KMS-11 (cell line): ENCODE measurements around the gene SMAD7.

Experiments
- H2AFZ ChIP-seq: fragments of 200-600 bp; sonication (generic); 2 replicates; pipeline ENCODE4 v1.6.1; 2016; ENCODE audit warnings: antibody characterized with exemption, mixed run types, low read depth
- H3K27ac ChIP-seq: fragments of 200-600 bp; sonication (generic); 2 replicates; pipeline ENCODE4 v1.6.1; 2016; ENCODE audit warnings: mild to moderate bottlenecking, mixed run types
- H3K27me3 ChIP-seq: fragments of 200-600 bp; sonication (generic); 2 replicates; pipeline ENCODE4 v1.6.1; 2017; ENCODE audit warnings: mild to moderate bottlenecking, low read depth, mixed run types, moderate library complexity; ENCODE audit not compliant: insufficient read depth
- H3K36me3 ChIP-seq: fragments of 200-600 bp; sonication (generic); 2 replicates; pipeline ENCODE4 v1.6.1; 2017; ENCODE audit warnings: mild to moderate bottlenecking, mixed run types; ENCODE audit not compliant: insufficient read depth
- H3K4me1 ChIP-seq: fragments of 200-600 bp; sonication (generic); 2 replicates; pipeline ENCODE4 v1.6.1; 2016; ENCODE audit warnings: mild to moderate bottlenecking, low read depth, mixed run types; ENCODE audit not compliant: poor library complexity, severe bottlenecking
- H3K4me2 ChIP-seq: fragments of 200-600 bp; sonication (generic); 2 replicates; pipeline ENCODE4 v1.7.0; 2016; ENCODE audit warnings: mild to moderate bottlenecking, mixed run types
- H3K4me3 ChIP-seq: fragments of 200-600 bp; sonication (generic); IDR thresholded peaks from 2 replicates; pipeline ENCODE4 v1.6.1; 2017; ENCODE audit warnings: low read depth, low read length, mixed read lengths; ENCODE audit not compliant: insufficient read depth
- H3K79me2 ChIP-seq: fragments of 200-600 bp; sonication (generic); 2 replicates; pipeline ENCODE4 v1.6.1; 2016; ENCODE audit warnings: low read depth, mixed run types; ENCODE audit not compliant: insufficient read depth
- H3K9ac ChIP-seq: fragments of 200-600 bp; sonication (generic); 2 replicates; pipeline ENCODE4 v1.6.1; 2016; ENCODE audit warnings: mild to moderate bottlenecking, mixed run types
- H4K20me1 ChIP-seq: fragments of 200-600 bp; sonication (generic); 2 replicates; pipeline ENCODE4 v1.6.1; 2016; ENCODE audit warnings: mild to moderate bottlenecking, mixed run types; ENCODE audit not compliant: insufficient read depth
- TF ChIP-seq, protein P1 (sequence below): fragments of 200-600 bp; sonication (generic); conservative IDR thresholded peaks from 2 replicates; pipeline ENCODE4 v1.6.1; 2017; ENCODE audit warnings: low read depth, mild to moderate bottlenecking, antibody characterized with exemption, low read length, moderate library complexity, mixed read lengths

The SMAD7 gene, protein sequence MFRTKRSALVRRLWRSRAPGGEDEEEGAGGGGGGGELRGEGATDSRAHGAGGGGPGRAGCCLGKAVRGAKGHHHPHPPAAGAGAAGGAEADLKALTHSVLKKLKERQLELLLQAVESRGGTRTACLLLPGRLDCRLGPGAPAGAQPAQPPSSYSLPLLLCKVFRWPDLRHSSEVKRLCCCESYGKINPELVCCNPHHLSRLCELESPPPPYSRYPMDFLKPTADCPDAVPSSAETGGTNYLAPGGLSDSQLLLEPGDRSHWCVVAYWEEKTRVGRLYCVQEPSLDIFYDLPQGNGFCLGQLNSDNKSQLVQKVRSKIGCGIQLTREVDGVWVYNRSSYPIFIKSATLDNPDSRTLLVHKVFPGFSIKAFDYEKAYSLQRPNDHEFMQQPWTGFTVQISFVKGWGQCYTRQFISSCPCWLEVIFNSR

DNA sequence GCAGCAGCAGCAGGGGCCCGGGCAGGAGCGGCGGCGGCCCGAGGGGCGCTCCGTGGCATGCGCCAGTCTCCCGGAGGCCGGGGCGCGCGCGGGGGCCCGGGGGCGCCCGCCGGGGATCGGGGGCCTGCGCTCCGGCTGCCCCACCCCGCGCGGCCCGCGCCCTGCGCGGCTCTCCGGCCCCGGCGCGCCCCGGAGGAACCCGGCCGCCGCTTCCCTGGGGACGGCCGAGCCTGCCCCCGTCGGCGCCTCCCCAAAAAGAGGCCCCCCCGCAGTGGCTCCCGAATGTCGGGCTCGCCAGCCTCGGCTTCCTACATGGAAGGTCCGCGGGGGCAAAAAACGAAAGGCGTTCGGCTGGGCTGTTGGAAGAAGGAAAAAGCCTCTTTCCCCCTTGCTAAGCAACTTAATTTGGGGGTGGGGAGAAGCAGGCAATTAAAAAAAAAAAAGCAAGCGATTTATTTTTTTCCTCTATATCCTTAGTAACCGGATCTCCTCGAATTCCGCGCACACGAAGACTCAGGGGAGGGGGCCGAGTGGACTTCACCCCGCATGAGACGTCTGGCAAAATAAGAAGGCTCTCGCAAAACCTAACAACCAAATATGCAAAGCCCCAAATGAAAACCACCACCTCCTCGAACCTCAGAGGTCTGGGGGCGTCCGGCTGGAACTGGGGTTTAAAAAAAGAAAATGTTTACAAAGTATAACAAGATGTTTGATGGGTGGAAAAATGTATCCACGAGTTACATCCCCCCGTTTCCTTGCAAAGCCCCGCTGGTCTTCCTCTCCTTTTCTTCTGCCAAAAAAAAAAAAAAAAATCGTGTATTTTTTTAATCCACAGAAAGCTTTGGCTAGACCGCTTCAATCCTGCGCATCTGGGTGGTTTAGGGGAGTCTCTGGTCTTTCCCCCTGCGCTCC is at the start of gene SMAD7:
TSS of gene SMAD7 (minus strand) at position 430 of the 912 bp plus-strand sequence. CDS start 541 bp downstream, outside the sequence.
- peaks cover 3% of the 10 kb centered on the region; the same call in 1 of the 2 replicates for H3K36me3 ChIP-seq
- H3K79me2 ChIP-seq = peaks cover 65% of the 10 kb centered on the region
- TF ChIP-seq, protein P1, sequence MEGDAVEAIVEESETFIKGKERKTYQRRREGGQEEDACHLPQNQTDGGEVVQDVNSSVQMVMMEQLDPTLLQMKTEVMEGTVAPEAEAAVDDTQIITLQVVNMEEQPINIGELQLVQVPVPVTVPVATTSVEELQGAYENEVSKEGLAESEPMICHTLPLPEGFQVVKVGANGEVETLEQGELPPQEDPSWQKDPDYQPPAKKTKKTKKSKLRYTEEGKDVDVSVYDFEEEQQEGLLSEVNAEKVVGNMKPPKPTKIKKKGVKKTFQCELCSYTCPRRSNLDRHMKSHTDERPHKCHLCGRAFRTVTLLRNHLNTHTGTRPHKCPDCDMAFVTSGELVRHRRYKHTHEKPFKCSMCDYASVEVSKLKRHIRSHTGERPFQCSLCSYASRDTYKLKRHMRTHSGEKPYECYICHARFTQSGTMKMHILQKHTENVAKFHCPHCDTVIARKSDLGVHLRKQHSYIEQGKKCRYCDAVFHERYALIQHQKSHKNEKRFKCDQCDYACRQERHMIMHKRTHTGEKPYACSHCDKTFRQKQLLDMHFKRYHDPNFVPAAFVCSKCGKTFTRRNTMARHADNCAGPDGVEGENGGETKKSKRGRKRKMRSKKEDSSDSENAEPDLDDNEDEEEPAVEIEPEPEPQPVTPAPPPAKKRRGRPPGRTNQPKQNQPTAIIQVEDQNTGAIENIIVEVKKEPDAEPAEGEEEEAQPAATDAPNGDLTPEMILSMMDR = no peak
- H3K4me1 ChIP-seq = peaks cover 34% of the 10 kb centered on the region
- no peak within 1 kb of the TSS for H3K4me3 ChIP-seq
- no peak within 1 kb of the TSS for H2AFZ ChIP-seq
- H3K9ac ChIP-seq = peak within 1 kb of the TSS; percentile 66
- peak within 1 kb of the TSS; percentile 63 for H3K27ac ChIP-seq
- peak within 1 kb of the TSS; percentile 95 for H3K4me2 ChIP-seq
- H4K20me1 ChIP-seq = peaks cover 32% of the 10 kb centered on the region
- no peaks in the 10 kb centered on the region for H3K27me3 ChIP-seq

DNA sequence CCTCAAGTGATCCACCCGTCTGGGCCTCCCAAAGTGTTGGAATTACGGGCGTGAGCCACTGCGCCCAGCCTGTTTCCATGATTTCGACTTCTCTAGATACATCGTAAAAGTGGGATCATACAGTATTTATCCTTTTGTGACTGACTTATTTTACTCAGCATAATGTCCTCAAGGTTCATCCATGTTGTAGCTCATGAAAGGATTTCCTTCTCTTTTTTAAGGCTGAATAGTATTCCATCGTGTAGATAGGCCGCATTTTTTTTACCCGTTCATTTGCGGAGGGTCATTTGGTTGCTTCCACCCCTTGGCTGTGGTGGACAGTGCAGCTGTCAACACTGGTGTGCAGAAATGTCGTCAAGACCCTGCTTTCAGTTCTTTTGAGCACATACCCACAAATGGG is 48.8 kb upstream of the SMAD7 start:
- Histone ChIP-seq H3K79me2 (no peaks in the 10 kb centered on the region), H4K20me1 (no peaks in the 10 kb centered on the region), H3K4me3 (no peak overlapping the region), H3K27me3 (no peaks in the 10 kb centered on the region), H3K36me3 (no peaks in the 10 kb centered on the region), H2AFZ (no peak overlapping the region), H3K9ac (no peak overlapping the region), H3K4me1 (no peaks in the 10 kb centered on the region), H3K4me2 (no peak overlapping the region), H3K27ac (no peak overlapping the region)
- TF ChIP-seq, protein P1 = no peak

DNA sequence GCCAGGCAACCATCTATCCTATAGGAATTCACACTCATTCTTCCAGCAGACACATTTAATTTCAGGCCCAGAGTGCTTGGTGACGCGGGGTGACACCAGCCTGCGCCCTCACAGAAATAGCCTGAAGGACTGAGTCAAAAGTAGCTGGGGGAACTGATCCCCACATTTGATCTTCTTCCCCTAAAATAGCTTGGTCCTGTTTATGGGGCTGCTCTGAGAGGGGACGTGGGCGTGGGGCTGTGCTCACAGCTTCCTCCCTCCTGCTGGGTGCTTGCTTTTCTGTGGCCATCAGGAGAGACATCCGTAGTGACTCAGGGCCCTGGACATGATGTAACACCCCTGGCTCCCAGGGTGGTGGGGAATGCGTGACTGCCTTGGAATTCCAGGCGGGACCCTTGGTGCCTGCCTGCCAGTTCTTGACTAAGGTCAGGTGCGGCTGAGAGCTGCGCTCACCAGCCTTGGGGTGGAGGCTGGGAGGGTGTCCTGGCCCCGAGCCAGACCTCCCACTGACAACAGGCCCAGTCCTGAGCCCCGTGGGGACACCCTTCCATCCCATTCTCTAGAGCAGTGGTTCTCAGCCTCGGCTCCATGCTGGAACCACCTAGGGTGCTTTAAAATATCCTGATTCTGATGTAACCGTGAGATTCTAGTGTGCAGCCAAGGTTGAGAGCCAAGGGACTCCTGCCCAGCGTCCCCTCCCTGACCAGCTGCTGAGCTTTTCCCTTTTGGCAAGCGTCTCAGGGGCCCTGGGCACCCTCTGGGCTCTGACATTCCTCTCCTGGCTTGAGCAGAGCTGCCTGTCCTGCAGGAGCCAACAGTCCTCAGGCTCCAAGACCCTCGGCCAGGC is 47.4 kb upstream of the SMAD7 start:
- no peak overlapping the region for H2AFZ ChIP-seq
- no peak overlapping the region for H3K4me2 ChIP-seq
- H3K79me2 ChIP-seq = no peaks in the 10 kb centered on the region
- no peaks in the 10 kb centered on the region for H4K20me1 ChIP-seq
- H3K27me3 ChIP-seq = no peaks in the 10 kb centered on the region
- H3K9ac ChIP-seq = no peak overlapping the region
- TF ChIP-seq, protein P1 = no peak
- no peaks in the 10 kb centered on the region for H3K4me1 ChIP-seq
- H3K4me3 ChIP-seq = no peak overlapping the region
- no peaks in the 10 kb centered on the region for H3K36me3 ChIP-seq
- H3K27ac ChIP-seq = no peak overlapping the region

DNA sequence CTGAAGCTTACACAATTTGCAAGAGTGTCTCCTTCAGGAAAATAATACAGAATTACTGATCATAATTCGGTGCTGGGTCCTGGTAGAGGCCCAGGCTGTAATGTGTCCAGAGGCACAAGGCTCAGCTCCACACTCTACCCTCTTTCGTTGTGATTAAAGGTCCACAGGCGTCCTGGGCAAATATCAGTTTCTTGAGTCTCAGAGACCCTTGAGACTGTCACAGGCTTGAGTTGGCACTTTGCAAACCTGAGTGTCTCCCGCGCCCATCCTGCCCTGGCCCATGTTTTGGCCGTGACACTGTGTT is 46.9 kb upstream of the SMAD7 start:
- Histone ChIP-seq H4K20me1 (no peaks in the 10 kb centered on the region), H3K27me3 (no peaks in the 10 kb centered on the region), H3K4me1 (no peaks in the 10 kb centered on the region), H2AFZ (no peak overlapping the region), H3K79me2 (no peaks in the 10 kb centered on the region), H3K9ac (no peak overlapping the region), H3K27ac (no peak overlapping the region), H3K4me3 (no peak overlapping the region), H3K36me3 (no peaks in the 10 kb centered on the region), H3K4me2 (no peak overlapping the region)
- TF ChIP-seq, protein P1 = no peak
